Liver (tissue), 2 donors: ENCODE results near the gene SSX5.

Experiments used
- REST ChIP-seq: IDR thresholded peaks from 2 replicates; pipeline ENCODE4 v1.6.1; 2016; ENCODE audit warnings: antibody characterized with exemption, mild to moderate bottlenecking
- TF ChIP-seq, protein P1 (sequence below): fragments of 150-350 bp; IDR thresholded peaks from 2 replicates; pipeline ENCODE4 v1.5.1; 2017; ENCODE audit warnings: improper control_type of control experiment, low read depth, low read length; ENCODE audit not compliant: missing input control
- donor health status: healthy.

GRCh38 chrX:48179691-48180090 lies 16.9 kb downstream of the SSX5 start:
- TF ChIP-seq REST, result no peak
- TF ChIP-seq, protein P1, sequence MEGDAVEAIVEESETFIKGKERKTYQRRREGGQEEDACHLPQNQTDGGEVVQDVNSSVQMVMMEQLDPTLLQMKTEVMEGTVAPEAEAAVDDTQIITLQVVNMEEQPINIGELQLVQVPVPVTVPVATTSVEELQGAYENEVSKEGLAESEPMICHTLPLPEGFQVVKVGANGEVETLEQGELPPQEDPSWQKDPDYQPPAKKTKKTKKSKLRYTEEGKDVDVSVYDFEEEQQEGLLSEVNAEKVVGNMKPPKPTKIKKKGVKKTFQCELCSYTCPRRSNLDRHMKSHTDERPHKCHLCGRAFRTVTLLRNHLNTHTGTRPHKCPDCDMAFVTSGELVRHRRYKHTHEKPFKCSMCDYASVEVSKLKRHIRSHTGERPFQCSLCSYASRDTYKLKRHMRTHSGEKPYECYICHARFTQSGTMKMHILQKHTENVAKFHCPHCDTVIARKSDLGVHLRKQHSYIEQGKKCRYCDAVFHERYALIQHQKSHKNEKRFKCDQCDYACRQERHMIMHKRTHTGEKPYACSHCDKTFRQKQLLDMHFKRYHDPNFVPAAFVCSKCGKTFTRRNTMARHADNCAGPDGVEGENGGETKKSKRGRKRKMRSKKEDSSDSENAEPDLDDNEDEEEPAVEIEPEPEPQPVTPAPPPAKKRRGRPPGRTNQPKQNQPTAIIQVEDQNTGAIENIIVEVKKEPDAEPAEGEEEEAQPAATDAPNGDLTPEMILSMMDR, result no peak
